ENCODE results near the gene CNEP1R1. TPM values are rescaled to one million over a fixed set of nuclear protein-coding genes. Genes with fewer than 3 reads are reported as not detected.

Gene CNEP1R1
- total RNA-seq, 4 donors from 2014 or later: 7.0 to 13.1 (median 10.8) TPM

- H3K36me3 ChIP-seq: no peaks in the 10 kb centered on the region
- DNase-seq: no peak
- intact Hi-C loops (cut with DNase I): no loop called here
- no peaks in the 10 kb centered on the region for H3K27me3 ChIP-seq
- WGBS, 2 donors: 67 to 83% methylated on average over 1 of the region's 1 CpG
- no peak for TF ChIP-seq CTCF (IDR thresholded peaks at IDR 0.05)
- no peak for TF ChIP-seq POLR2A (IDR thresholded peaks at IDR 0.05)
- H3K27ac ChIP-seq: no peak overlapping the region
- H3K9me3 ChIP-seq: no peaks in the 10 kb centered on the region
- H3K4me3 ChIP-seq (replicated peaks in 1 of 3): no peak overlapping the region
- H3K4me1 ChIP-seq: no peaks in the 10 kb centered on the region
These were observed 29.3 kb upstream of the CNEP1R1 start for GRCh38 chr16:49995720-49996119.

DNA sequence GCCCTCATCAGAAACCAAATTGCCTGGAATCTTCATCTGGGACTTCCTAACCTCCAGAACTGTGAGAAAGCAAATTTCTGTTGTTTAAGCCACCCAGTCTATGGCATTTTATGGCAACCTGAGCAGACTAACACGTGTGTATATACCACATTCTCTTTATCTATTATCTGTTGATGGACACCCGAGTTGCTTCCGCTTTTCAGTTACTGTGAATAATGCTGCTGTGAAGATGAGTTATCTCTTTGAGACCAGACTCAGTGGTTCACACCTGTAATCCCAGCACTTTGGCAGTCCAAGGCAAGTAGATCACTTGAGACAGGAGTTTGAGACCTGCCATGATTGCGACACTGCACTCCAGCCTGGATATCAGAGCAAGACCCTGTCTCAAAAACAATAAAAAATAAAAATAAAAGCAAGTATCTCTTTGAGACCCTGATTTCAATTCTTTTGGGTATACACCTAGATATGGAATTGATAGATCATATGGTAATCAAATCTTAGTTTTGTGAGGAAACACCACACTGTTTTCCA is 27.2 kb upstream of the CNEP1R1 start:
- TF ChIP-seq POLR2A (IDR thresholded peaks at IDR 0.05): no peak
- TF ChIP-seq CTCF (IDR thresholded peaks at IDR 0.05): no peak

DNA sequence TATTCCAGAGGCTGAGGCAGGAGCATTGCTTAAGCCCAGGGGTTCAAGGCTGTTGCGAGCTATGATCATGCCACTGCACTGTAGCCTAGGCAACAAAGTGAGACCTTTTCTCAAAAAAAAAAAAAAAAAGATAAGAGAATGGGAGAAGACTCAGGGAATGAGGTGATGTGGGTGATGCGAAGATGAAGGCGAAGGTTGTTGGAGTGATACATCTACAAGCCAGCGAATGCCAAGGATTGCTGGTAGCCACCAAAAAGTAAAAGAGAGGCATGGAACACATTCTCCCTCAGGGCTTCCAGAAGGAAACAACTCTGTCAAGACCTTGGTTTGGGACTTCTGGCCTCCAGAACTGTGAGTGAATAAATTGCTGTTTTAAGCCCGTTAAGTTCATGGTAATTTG is 26.0 kb upstream of the CNEP1R1 start:
- intact Hi-C loops (cut with DNase I): no loop called here
- Histone ChIP-seq H3K27ac (no peak overlapping the region), H3K36me3 (no peaks in the 10 kb centered on the region), H3K27me3 (no peaks in the 10 kb centered on the region), H3K4me1 (no peaks in the 10 kb centered on the region), H3K4me3 (replicated peaks in 1 of 3) (no peak overlapping the region), H3K9me3 (no peaks in the 10 kb centered on the region)
- no peak for TF ChIP-seq POLR2A (IDR thresholded peaks at IDR 0.05)
- TF ChIP-seq CTCF (IDR thresholded peaks at IDR 0.05): no peak
- WGBS, 2 donors: 94 to 95% methylated on average over 5 of the region's 5 CpGs
- no peak for DNase-seq

More for the DNA sequence above, 27.2 kb upstream of the CNEP1R1 start:
- WGBS, 2 donors: 82 to 88% methylated on average over 4 of the region's 4 CpGs
- H3K36me3 ChIP-seq: no peaks in the 10 kb centered on the region
- no peaks in the 10 kb centered on the region for H3K9me3 ChIP-seq
- no peaks in the 10 kb centered on the region for H3K4me1 ChIP-seq
- H3K4me3 ChIP-seq (replicated peaks in 1 of 3): no peak overlapping the region
- H3K27ac ChIP-seq: no peak overlapping the region
- DNase-seq: no peak
- intact Hi-C loops (cut with DNase I): no loop called here
- no peaks in the 10 kb centered on the region for H3K27me3 ChIP-seq

GRCh38 chr16:50001144-50001543 is 23.9 kb upstream of the CNEP1R1 start:
- no peaks in the 10 kb centered on the region for H3K9me3 ChIP-seq
- TF ChIP-seq CTCF (IDR thresholded peaks at IDR 0.05): no peak
- TF ChIP-seq POLR2A (IDR thresholded peaks at IDR 0.05): no peak
- H3K4me3 ChIP-seq (replicated peaks in 1 of 3): no peak overlapping the region
- no peaks in the 10 kb centered on the region for H3K36me3 ChIP-seq
- DNase-seq: no peak
- H3K27ac ChIP-seq: no peak overlapping the region
- H3K27me3 ChIP-seq: no peaks in the 10 kb centered on the region
- H3K4me1 ChIP-seq: no peaks in the 10 kb centered on the region
- 85 to 89% methylated on average over 3 of the region's 3 CpGs for WGBS, 2 donors
- intact Hi-C loops (cut with DNase I): no loop called here

DNA sequence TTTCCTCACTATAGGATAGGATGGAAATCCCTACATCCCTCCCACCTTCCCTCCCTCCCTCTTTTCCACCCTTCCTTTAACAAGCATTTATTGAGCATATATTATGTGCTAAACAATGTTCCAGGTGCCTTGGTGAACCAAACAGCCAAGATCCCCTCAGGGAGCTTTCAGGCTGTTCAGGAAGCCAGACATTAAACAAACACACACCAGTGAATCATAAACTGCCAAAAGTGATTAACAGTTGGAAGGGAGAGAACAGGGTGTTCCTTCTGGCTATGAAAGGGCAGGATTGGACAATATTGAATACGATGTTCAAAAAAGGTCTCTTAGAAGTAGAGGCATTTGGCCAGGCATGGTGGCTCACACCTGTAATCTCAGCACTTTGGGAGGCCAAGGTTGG is 22.8 kb upstream of the CNEP1R1 start:
- H3K36me3 ChIP-seq: no peaks in the 10 kb centered on the region
- H3K9me3 ChIP-seq: no peaks in the 10 kb centered on the region
- H3K4me3 ChIP-seq (replicated peaks in 1 of 3): no peak overlapping the region
- DNase-seq: no peak
- intact Hi-C loops (cut with DNase I): no loop called here
- H3K27ac ChIP-seq: no peak overlapping the region
- TF ChIP-seq POLR2A (IDR thresholded peaks at IDR 0.05): no peak
- no peak for TF ChIP-seq CTCF (IDR thresholded peaks at IDR 0.05)
- H3K4me1 ChIP-seq: no peaks in the 10 kb centered on the region
- no peaks in the 10 kb centered on the region for H3K27me3 ChIP-seq
- 85 to 86% methylated on average over 1 of the region's 1 CpG for WGBS, 2 donors
